HepG2 (cell line): ENCODE measurements around the gene SLC38A2. TPM values are rescaled to one million over a fixed set of nuclear protein-coding genes. Genes with fewer than 3 reads are reported as not detected.
A peak's percentile ranks its signal among the peaks of the same experiment; 100 is the strongest.

Source experiments
- BATF2 ChIP-seq: sonication (generic); formaldehyde crosslinking; IDR thresholded peaks from 2 replicates; pipeline ENCODE4 v1.8.0; 2022; ENCODE audit warnings: mild to moderate bottlenecking, missing genetic modification reagents, moderate library complexity
- CHD4 ChIP-seq: fragments of 200-600 bp; sonication (generic); IDR thresholded peaks from 2 replicates; pipeline ENCODE4 v1.7.0; 2017; ENCODE audit warnings: mild to moderate bottlenecking, low read length, borderline replicate concordance
- FOSL2 ChIP-seq: sonication (generic); formaldehyde crosslinking; IDR thresholded peaks from 2 replicates; pipeline ENCODE4 v1.4.0; 2020; ENCODE audit warnings: missing genetic modification reagents
- GTF3A ChIP-seq: sonication (generic); formaldehyde crosslinking; conservative IDR thresholded peaks from 2 replicates; pipeline ENCODE4 v1.4.0; 2020; ENCODE audit warnings: mild to moderate bottlenecking, missing genetic modification reagents
- MEIS2 ChIP-seq: sonication (generic); formaldehyde crosslinking; IDR thresholded peaks from 2 replicates; pipeline ENCODE4 v1.9.0; 2021; ENCODE audit warnings: mild to moderate bottlenecking, missing genetic modification reagents
- NPAS2 ChIP-seq: sonication (generic); formaldehyde crosslinking; IDR thresholded peaks from 2 replicates; pipeline ENCODE4 v1.8.0; 2022; ENCODE audit warnings: mild to moderate bottlenecking, missing genetic modification reagents, borderline replicate concordance
- SAP130 ChIP-seq: IDR thresholded peaks from 2 replicates; pipeline ENCODE4 v1.6.1; 2016; ENCODE audit warnings: low read depth
- SUZ12 ChIP-seq: fragments of 150-350 bp; IDR thresholded peaks from 2 replicates; pipeline ENCODE4 v1.6.1; 2014; ENCODE audit warnings: low read depth, low read length
- ZBTB49 ChIP-seq: sonication (generic); formaldehyde crosslinking; IDR thresholded peaks from 2 replicates; pipeline ENCODE4 v1.4.0; 2020; ENCODE audit warnings: missing genetic modification reagents, borderline replicate concordance
- ZFP37 ChIP-seq: sonication (generic); formaldehyde crosslinking; IDR thresholded peaks from 2 replicates; pipeline ENCODE4 v1.4.0; 2020; ENCODE audit warnings: missing genetic modification reagents, borderline replicate concordance
- ZFYVE20 ChIP-seq: sonication (generic); formaldehyde crosslinking; IDR thresholded peaks from 2 replicates; pipeline ENCODE4 v1.8.0; 2023; ENCODE audit warnings: low read depth, mild to moderate bottlenecking, moderate library complexity, missing genetic modification reagents, borderline replicate concordance
- ZNF33B ChIP-seq: sonication (generic); formaldehyde crosslinking; IDR thresholded peaks from 2 replicates; pipeline ENCODE4 v1.5.1; 2020; ENCODE audit warnings: mild to moderate bottlenecking, missing genetic modification reagents
- ZNF564 ChIP-seq: sonication (generic); formaldehyde crosslinking; IDR thresholded peaks from 2 replicates; pipeline ENCODE4 v1.8.1; 2023; ENCODE audit warnings: mild to moderate bottlenecking, missing genetic modification reagents
- ZNF569 ChIP-seq: sonication (generic); formaldehyde crosslinking; IDR thresholded peaks from 2 replicates; pipeline ENCODE4 v1.5.0; 2020; ENCODE audit warnings: mild to moderate bottlenecking, missing genetic modification reagents, moderate library complexity, borderline replicate concordance
- ZNF605 ChIP-seq: sonication (generic); formaldehyde crosslinking; IDR thresholded peaks from 2 replicates; pipeline ENCODE4 v1.8.0; 2022; ENCODE audit warnings: mild to moderate bottlenecking, missing genetic modification reagents
- ZNF777 ChIP-seq: sonication (generic); formaldehyde crosslinking; IDR thresholded peaks from 2 replicates; pipeline ENCODE4 v1.4.0; 2020; ENCODE audit warnings: missing genetic modification reagents
- ZNF839 ChIP-seq: sonication (generic); formaldehyde crosslinking; IDR thresholded peaks from 2 replicates; pipeline ENCODE4 v1.4.0; 2020; ENCODE audit warnings: missing genetic modification reagents, mild to moderate bottlenecking, borderline replicate concordance
- polyA plus RNA-seq, 8 experiments: library from polyadenylated mRNA; depleted of rRNA in 3 of 8; stranded (reverse) in 7 of 8; unstranded in 1 of 8; fragments of >200 nt; fragmentation: Illumina TruSeq in 4 of 8; extraction: Trizol in 4 of 8; gene quantifications; 2 replicates each; pipeline versions ENCODE4 v1.2.1 to v1.2.3, GENCODE V29; 2011 to 2016; ENCODE audit warnings: low read depth in 4 of 8, missing spikeins in 1 of 8, mixed read lengths in 1 of 8; ENCODE audit not compliant: insufficient read depth in 1 of 8
- total RNA-seq, 5 experiments: library from RNA; depleted of rRNA; stranded (reverse); fragments of >200 nt; fragmentation: Illumina TruSeq; extraction: Trizol; gene quantifications; 2 replicates each; pipeline ENCODE4 v1.2.3, GENCODE V29; 2016; ENCODE audit warnings: low read depth in 1 of 5
- TF ChIP-seq, protein P1 (sequence below): sonication (generic); formaldehyde crosslinking; IDR thresholded peaks from 2 replicates; pipeline ENCODE4 v1.4.0; 2020; ENCODE audit warnings: missing genetic modification reagents
- TF ChIP-seq, protein P2 (sequence below): IDR thresholded peaks from 2 replicates; pipeline ENCODE4 v1.6.1; 2016; ENCODE audit warnings: mild to moderate bottlenecking
- TF ChIP-seq, protein P3 (sequence below): sonication (generic); formaldehyde crosslinking; IDR thresholded peaks from 2 replicates; pipeline ENCODE4 v1.4.0; 2020; ENCODE audit warnings: missing genetic modification reagents
- TF ChIP-seq, protein P4 (sequence below): sonication (generic); formaldehyde crosslinking; IDR thresholded peaks from 2 replicates; pipeline ENCODE4 v1.4.0; 2020; ENCODE audit warnings: missing genetic modification reagents

Gene SLC38A2
- total and polyA plus RNA-seq, 2 of the 13 experiments (the other 11 are each of a cell fraction or from before 2014, with no cell fraction given), result 368 to 880 TPM

DNA sequence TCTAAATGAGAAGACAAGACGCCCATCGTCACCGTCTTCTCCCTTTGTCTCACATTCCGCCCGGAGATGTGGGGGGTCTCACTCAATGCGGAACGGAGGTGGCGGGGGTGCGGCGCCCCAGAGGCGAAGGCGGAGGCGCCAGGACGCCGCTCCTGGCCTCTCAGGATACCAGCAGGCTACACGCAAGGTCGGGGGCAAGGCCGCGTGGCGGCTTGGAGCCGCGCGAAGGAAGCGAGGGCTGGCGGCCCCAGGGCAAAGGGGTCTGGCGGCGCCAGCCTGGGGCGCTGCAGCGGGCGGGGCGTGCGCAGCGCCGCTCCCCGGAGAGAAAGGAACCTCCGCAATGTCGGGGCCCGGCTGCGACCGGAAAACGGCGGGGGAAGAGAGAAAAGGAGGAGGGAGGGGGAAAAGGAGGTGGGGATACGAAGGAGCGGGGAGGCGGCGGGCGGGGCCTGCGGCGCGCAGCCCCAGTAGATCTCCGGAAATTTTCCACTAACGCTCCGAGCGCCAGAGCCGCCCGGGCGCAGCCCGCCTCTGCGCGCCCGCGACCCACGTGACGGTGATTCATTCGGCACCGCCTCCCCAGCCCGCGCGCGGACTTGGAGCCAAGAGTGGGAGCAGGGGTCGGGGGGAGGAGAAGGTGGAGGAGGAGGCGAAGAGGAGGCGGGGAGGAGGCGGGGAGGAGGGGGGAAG lies 10.5 kb upstream of the SLC38A2 start (continued):
- TF ChIP-seq, protein P1, sequence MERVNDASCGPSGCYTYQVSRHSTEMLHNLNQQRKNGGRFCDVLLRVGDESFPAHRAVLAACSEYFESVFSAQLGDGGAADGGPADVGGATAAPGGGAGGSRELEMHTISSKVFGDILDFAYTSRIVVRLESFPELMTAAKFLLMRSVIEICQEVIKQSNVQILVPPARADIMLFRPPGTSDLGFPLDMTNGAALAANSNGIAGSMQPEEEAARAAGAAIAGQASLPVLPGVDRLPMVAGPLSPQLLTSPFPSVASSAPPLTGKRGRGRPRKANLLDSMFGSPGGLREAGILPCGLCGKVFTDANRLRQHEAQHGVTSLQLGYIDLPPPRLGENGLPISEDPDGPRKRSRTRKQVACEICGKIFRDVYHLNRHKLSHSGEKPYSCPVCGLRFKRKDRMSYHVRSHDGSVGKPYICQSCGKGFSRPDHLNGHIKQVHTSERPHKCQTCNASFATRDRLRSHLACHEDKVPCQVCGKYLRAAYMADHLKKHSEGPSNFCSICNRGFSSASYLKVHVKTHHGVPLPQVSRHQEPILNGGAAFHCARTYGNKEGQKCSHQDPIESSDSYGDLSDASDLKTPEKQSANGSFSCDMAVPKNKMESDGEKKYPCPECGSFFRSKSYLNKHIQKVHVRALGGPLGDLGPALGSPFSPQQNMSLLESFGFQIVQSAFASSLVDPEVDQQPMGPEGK, result peak; percentile 94
- TF ChIP-seq, protein P2, sequence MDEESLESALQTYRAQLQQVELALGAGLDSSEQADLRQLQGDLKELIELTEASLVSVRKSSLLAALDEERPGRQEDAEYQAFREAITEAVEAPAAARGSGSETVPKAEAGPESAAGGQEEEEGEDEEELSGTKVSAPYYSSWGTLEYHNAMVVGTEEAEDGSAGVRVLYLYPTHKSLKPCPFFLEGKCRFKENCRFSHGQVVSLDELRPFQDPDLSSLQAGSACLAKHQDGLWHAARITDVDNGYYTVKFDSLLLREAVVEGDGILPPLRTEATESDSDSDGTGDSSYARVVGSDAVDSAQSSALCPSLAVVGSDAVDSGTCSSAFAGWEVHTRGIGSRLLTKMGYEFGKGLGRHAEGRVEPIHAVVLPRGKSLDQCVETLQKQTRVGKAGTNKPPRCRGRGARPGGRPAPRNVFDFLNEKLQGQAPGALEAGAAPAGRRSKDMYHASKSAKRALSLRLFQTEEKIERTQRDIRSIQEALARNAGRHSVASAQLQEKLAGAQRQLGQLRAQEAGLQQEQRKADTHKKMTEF (CRISPR knock-in tag), result peak; percentile 44; the same call in 1 of the 2 replicates
- TF ChIP-seq NPAS2 (CRISPR knock-in tag) (no peak), FOSL2 (CRISPR knock-in tag) (peak; percentile 96), ZNF605 (no peak), ZBTB49 (CRISPR knock-in tag) (no peak), MEIS2 (CRISPR knock-in tag) (peak; percentile 57; the same call in 1 of the 2 replicates), ZNF839 (CRISPR knock-in tag) (no peak), CHD4 (peak; percentile 61; the same call in 1 of the 2 replicates), SUZ12 (no peak), ZFYVE20 (CRISPR knock-in tag) (no peak), BATF2 (CRISPR knock-in tag) (peak; percentile 78; the same call in 1 of the 2 replicates), ZNF777 (CRISPR knock-in tag) (no peak), ZNF33B (CRISPR knock-in tag) (no peak; the same call in 1 of the 2 replicates), ZFP37 (CRISPR knock-in tag) (no peak; the same call in 1 of the 2 replicates), GTF3A (CRISPR knock-in tag) (no peak; the same call in 1 of the 2 replicates), ZNF569 (CRISPR knock-in tag) (peak; percentile 76; the same call in 1 of the 2 replicates), ZNF564 (CRISPR knock-in tag) (no peak), SAP130 (peak; percentile 71)
- TF ChIP-seq, protein P3, sequence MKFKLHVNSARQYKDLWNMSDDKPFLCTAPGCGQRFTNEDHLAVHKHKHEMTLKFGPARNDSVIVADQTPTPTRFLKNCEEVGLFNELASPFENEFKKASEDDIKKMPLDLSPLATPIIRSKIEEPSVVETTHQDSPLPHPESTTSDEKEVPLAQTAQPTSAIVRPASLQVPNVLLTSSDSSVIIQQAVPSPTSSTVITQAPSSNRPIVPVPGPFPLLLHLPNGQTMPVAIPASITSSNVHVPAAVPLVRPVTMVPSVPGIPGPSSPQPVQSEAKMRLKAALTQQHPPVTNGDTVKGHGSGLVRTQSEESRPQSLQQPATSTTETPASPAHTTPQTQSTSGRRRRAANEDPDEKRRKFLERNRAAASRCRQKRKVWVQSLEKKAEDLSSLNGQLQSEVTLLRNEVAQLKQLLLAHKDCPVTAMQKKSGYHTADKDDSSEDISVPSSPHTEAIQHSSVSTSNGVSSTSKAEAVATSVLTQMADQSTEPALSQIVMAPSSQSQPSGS (CRISPR knock-in tag), result no peak
- TF ChIP-seq, protein P4, sequence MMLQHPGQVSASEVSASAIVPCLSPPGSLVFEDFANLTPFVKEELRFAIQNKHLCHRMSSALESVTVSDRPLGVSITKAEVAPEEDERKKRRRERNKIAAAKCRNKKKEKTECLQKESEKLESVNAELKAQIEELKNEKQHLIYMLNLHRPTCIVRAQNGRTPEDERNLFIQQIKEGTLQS (CRISPR knock-in tag), result peak; percentile 75; the same call in 1 of the 2 replicates
